Lung microvascular endothelial cell (primary cell): ENCODE results near the gene DUS4L. TPM values are rescaled to one million over a fixed set of nuclear protein-coding genes. Genes with fewer than 3 reads are reported as not detected.

ENCODE experiments used
- DNase-seq, 2 donors: peaks; one replicate each; pipeline versions ENCODE4 v3.0.0 to v3.0.0-alpha.2; 2010; ENCODE audit warnings: low read depth in 2 of 2
- total RNA-seq: library from RNA; depleted of rRNA; stranded (reverse); fragments of >200 nt; gene quantifications from 2 replicates; pipeline ENCODE4 v1.2.1, GENCODE V29; 2014

Gene DUS4L
- total RNA-seq, 1 donor from 2014 or later, result 3.2 TPM

DNA sequence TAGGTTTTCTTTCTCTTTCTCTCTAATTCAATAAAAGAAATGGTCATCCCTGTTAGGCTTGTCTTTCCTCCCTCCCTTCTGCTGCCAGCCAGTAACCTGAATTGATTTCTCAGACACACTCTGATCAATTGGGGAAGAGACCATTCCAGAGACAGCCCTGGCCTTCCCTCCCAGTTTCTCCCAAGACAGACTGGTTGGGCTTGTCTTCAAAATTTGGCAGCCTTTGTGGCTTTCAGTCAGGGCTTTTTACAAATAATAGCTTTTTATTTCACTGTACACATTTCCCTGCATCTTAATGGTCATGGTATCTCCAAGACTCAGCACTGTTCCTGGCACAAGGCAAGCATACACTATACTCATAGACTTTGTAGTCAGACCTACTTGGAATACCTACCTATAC lies 50.2 kb downstream of the DUS4L start:
- no peak for DNase-seq

DNA sequence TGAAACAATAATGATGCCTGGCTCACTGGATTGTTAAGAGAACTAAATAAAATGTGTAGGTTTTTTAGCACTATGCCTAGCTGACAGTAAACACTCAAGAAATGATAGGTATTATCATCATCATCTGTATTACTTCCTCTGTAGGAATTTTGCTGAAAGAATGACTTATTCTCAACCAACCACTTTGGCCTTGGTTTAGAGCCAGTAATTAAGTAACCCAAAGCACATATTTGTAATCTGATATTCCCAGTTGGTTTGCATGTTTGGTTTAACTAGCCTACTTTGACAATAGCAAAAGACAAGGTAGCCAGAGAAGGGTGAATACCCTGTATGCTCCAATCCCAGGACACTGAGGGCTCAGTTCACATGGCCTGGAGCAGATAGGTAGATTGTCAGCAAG lies 50.7 kb downstream of the DUS4L start:
- no peak for DNase-seq

DNA sequence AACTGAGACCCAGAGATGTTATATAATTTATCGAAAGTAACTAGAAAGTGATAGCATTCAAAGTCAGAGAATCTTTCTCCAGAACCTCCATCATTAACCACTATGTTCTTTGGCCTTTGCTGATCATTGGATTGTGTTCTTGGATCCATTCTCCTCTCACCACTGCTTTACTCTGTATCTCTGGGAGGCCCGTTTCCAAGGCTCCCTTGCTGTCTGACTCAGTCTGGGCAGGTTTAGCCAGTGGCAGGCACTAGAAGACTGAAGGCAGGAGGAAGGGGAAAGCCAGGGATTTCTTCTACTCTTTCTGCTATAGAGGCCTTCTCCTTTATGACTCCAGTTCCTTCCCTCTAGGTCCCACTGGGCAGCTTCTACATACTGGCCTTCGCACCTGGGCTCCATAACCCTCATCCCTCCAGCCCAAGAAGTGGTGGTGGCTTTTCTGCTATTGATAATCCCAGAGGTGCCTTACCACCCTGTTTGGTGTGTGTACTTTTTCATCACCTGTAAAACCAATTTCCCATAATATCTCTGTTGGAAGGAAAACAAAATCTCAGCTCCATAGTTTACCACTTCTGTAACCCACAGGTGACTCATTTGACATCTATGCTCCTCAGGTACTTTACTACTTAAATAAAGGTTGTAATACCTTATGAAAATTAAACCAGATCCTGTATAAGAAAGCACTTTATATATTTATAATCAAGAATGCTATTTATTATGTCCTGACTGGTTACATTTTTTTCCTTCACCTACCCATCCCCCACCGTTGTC lies 52.3 kb downstream of the DUS4L start:
- no peak for DNase-seq

DNA sequence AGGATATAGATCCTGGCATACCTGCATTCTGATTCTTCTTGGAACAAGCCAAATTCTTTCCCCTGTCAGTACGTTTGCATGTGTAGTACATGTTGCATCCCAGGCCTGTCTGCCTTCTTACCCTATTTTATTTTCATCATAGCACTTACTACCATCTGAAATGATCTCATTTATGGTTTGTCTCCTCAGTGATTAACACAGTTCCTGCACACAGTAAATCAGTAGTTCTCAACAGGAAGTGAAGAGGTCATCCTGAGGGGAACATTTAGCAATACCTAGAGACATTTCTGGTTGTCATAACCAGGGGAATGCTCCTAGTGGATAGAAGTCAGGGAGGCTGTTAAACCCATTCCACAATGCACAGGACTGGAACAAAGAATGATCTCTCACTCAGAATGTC lies 58.7 kb downstream of the DUS4L start:
- peak; percentile 84 to 90 for DNase-seq

DNA sequence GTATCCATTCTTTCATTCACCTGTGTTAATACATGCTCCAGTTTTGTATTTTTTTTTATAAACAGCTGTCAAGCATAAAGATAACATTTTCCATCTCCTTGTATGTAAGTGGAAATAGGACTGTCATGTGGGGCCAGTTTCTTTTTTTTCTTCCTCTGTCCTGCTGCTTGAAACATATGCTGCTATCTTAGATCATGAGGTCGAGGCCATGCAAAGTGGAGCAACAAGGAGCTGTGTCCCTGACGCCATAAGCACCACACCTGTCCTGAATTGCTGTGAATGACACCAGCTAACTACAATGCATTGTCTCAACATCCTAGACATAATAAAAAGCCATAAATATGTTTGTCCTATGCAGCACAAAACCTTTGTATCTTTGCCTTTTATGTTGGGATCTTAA lies 59.1 kb downstream of the DUS4L start:
- no peak for DNase-seq

DNA sequence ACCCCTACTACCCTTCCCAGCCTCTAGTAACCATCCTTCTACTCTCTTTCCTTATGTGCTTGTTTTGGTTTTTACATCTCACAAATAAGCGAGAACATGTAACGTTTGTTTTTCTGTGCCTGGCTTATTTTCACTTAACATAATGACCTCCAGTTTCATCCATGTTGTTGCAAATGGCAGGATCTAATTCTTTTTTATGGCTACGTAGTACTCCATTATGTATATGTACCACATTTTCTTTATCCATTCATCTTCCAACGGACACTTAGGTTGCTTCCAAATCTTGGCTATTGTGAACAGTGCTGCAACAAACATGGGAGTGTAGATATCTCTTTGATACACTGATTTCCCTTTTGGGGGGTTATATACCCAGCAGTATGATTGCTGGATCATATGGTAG lies 63.2 kb downstream of the DUS4L start:
- no peak for DNase-seq

Other genes with a start within 250 kb of the DUS4L start
- not detected in 2 replicates for gene GPR22, start 93.9 kb upstream of the DUS4L start, total RNA-seq
- gene COG5, start 51 bp upstream of the DUS4L start, total RNA-seq, result 15.7 and 19.6 TPM in 2 replicates
- 55.8 and 69.6 TPM in 2 replicates for gene BCAP29, start 16.3 kb downstream of the DUS4L start, total RNA-seq
- gene SLC26A4, start 96.9 kb downstream of the DUS4L start, total RNA-seq, result 6.5 and 9.8 TPM in 2 replicates
- 11.7 and 12.6 TPM in 2 replicates for gene CBLL1, start 180.2 kb downstream of the DUS4L start, total RNA-seq
- not detected in 2 replicates for gene SLC26A3, start 239.3 kb downstream of the DUS4L start, total RNA-seq